Ramos (cell line): ENCODE results near the gene NLRX1.
"Not testable (repeated sequence)": the region's sequence is repeated elsewhere in the genome, so short reads cannot be mapped to it uniquely, and the experiment has no call there.

ENCODE experiments used
- in situ Hi-C: fragments of 300-500 bp; cut with MboI; formaldehyde crosslinking; loops from one replicate; pipeline ENCODE4 v1.14.3; 2022; ENCODE audit warnings: low sequenced_read_pairs; ENCODE audit not compliant: unreplicated experiment

The NLRX1 gene

GRCh38 chr11:119152604-119153003 lies 15.9 kb upstream of the NLRX1 start:
- in situ Hi-C loops, result no loop called here

GRCh38 chr11:119153049-119153818 lies 15.3 kb upstream of the NLRX1 start:
- in situ Hi-C loops, result no loop called here

GRCh38 chr11:119154178-119154577 lies 14.3 kb upstream of the NLRX1 start:
- in situ Hi-C loops, result no loop called here

GRCh38 chr11:119155733-119156492 lies 12.6 kb upstream of the NLRX1 start:
- in situ Hi-C loops, result no loop called here

- in situ Hi-C loops, result no loop called here
Observed at GRCh38 chr11:119156496-119156895, 12.0 kb upstream of the NLRX1 start.

- in situ Hi-C loops, result no loop called here
Observed at GRCh38 chr11:119157063-119157462, 11.5 kb upstream of the NLRX1 start.

GRCh38 chr11:119158467-119158866 lies 10.1 kb upstream of the NLRX1 start:
- in situ Hi-C loops, result no loop called here

GRCh38 chr11:119160151-119160550 lies 8.4 kb upstream of the NLRX1 start:
- in situ Hi-C loops, result no loop called here

- in situ Hi-C loops, result no loop called here
Observed at GRCh38 chr11:119161871-119162270, 6.7 kb upstream of the NLRX1 start.

- in situ Hi-C loops, result no loop called here
Observed at GRCh38 chr11:119166368-119167076, 2.0 kb upstream of the NLRX1 start.

GRCh38 chr11:119167077-119167458 lies 1.5 kb upstream of the NLRX1 start:
- in situ Hi-C loops, result not testable (repeated sequence)

GRCh38 chr11:119167933-119168332 lies 592 bp upstream of the NLRX1 start:
- in situ Hi-C loops, result no loop called here

- in situ Hi-C loops, result no loop called here
Observed at GRCh38 chr11:119169282-119169719, 776 bp downstream of the NLRX1 start.

GRCh38 chr11:119172513-119172912 lies 4.0 kb downstream of the NLRX1 start:
- in situ Hi-C loops, result no loop called here

GRCh38 chr11:119173453-119173852 lies 4.9 kb downstream of the NLRX1 start:
- in situ Hi-C loops, result no loop called here

- in situ Hi-C loops, result no loop called here
Observed at GRCh38 chr11:119175493-119176077, 7.1 kb downstream of the NLRX1 start.

GRCh38 chr11:119178166-119178680 lies 9.7 kb downstream of the NLRX1 start:
- in situ Hi-C loops, result no loop called here

- in situ Hi-C loops, result no loop called here
Observed at GRCh38 chr11:119179342-119179741, 10.8 kb downstream of the NLRX1 start.

- in situ Hi-C loops, result no loop called here
Observed at GRCh38 chr11:119179983-119180382, 11.5 kb downstream of the NLRX1 start.
